ENCODE results near the gene FOXA3.
A peak's percentile ranks its signal among the peaks of the same experiment; 100 is the strongest.

- TF ChIP-seq CTCF (IDR thresholded peaks at IDR 0.05) (peak in 2 of 5 experiments; percentile 15 to 22), POLR2A (IDR thresholded peaks at IDR 0.05) (peak; percentile 54), POLR2AphosphoS5 (IDR thresholded peaks at IDR 0.05) (peak; percentile 34 to 86 (median 40))
These were observed 38.8 kb downstream of the FOXA3 start for GRCh38 chr19:45902651-45903625.
